GM23338 (cell line): ENCODE data around the gene CD93. TPM values are rescaled to one million over a fixed set of nuclear protein-coding genes. Genes with fewer than 3 reads are reported as not detected.

Experiments used
- ATAC-seq: fragments of 200-7000 bp; cut with Tn5 transposase; 3 replicates; pipeline ENCODE4 v1.9.1; 2020
- DNase-seq: peaks from one replicate; pipeline ENCODE4 v3.0.0-alpha.2; 2015; ENCODE audit warnings: low spot score
- H2AFZ ChIP-seq: fragments of 200-600 bp; sonication (generic); 2 replicates; pipeline ENCODE4 v1.8.0; 2016; ENCODE audit warnings: antibody characterized with exemption, mild to moderate bottlenecking, moderate library complexity
- H3F3A ChIP-seq: fragments of 200-600 bp; sonication (generic); replicated peaks from 2 replicates; pipeline ENCODE4 v1.8.0; 2017; ENCODE audit warnings: antibody characterized with exemption, mixed run types, low read depth
- H3K27ac ChIP-seq: fragments of 200-600 bp; sonication (generic); 2 replicates; pipeline ENCODE4 v1.6.1; 2016; ENCODE audit warnings: low read depth
- H3K27me3 ChIP-seq: fragments of 200-600 bp; sonication (generic); 2 replicates; pipeline ENCODE4 v1.8.0; 2016; ENCODE audit warnings: mild to moderate bottlenecking, mixed run types, moderate library complexity; ENCODE audit not compliant: insufficient read depth
- H3K36me3 ChIP-seq: fragments of 200-600 bp; sonication (generic); 2 replicates; pipeline ENCODE4 v1.8.0; 2016; ENCODE audit warnings: mild to moderate bottlenecking; ENCODE audit not compliant: insufficient read depth
- H3K4me1 ChIP-seq: fragments of 200-600 bp; sonication (generic); 2 replicates; pipeline ENCODE4 v1.8.0; 2016; ENCODE audit warnings: mild to moderate bottlenecking, moderate library complexity; ENCODE audit not compliant: insufficient read depth
- H3K4me2 ChIP-seq: fragments of 200-600 bp; sonication (generic); 2 replicates; pipeline ENCODE4 v1.7.1; 2017; ENCODE audit warnings: mixed run types
- H3K4me3 ChIP-seq: fragments of 200-600 bp; sonication (generic); 2 replicates; pipeline ENCODE4 v1.6.1; 2016; ENCODE audit warnings: mixed run types
- H3K79me2 ChIP-seq: fragments of 200-600 bp; sonication (generic); replicated peaks from 2 replicates; pipeline ENCODE4 v1.8.0; 2017; ENCODE audit warnings: mild to moderate bottlenecking; ENCODE audit not compliant: insufficient read depth
- H3K9me2 ChIP-seq: fragments of 200-600 bp; sonication (generic); 2 replicates; pipeline ENCODE4 v1.8.0; 2017; ENCODE audit not compliant: insufficient read depth
- H4K20me1 ChIP-seq: fragments of 200-600 bp; sonication (generic); replicated peaks from 2 replicates; pipeline ENCODE4 v1.8.0; 2017; ENCODE audit warnings: mild to moderate bottlenecking; ENCODE audit not compliant: insufficient read depth
- H3K27ac Mint-ChIP-seq: 2 replicates; pipeline ENCODE4 v1.8.0; 2020; ENCODE audit warnings: inconsistent platforms, mild to moderate bottlenecking, moderate library complexity, mixed read lengths
- H3K27me3 Mint-ChIP-seq: 3 replicates; pipeline ENCODE4 v1.8.0; 2022; ENCODE audit warnings: low read depth, mild to moderate bottlenecking, moderate library complexity, mixed read lengths, inconsistent platforms; ENCODE audit not compliant: insufficient read depth, poor library complexity
- H3K36me3 Mint-ChIP-seq: 3 replicates; pipeline ENCODE4 v1.8.0; 2021; ENCODE audit warnings: low read depth, mild to moderate bottlenecking, inconsistent platforms, moderate library complexity, mixed read lengths
- H3K4me1 Mint-ChIP-seq: 3 replicates; pipeline ENCODE4 v1.8.0; 2020; ENCODE audit warnings: mild to moderate bottlenecking, inconsistent platforms, mixed read lengths
- H3K4me3 Mint-ChIP-seq: 3 replicates; pipeline ENCODE4 v1.8.0; 2021; ENCODE audit warnings: moderate library complexity, mild to moderate bottlenecking, inconsistent platforms, mixed read lengths
- H3K9me3 Mint-ChIP-seq: 3 replicates; pipeline ENCODE4 v1.8.0; 2020; ENCODE audit warnings: moderate library complexity, mild to moderate bottlenecking, inconsistent platforms, mixed read lengths
- CREB1 ChIP-seq: fragments of 250-450 bp; sonication (Bioruptor Pico); IDR thresholded peaks from 2 replicates; pipeline ENCODE4 v1.5.0; 2020; ENCODE audit warnings: low read depth, mild to moderate bottlenecking, moderate library complexity
- EZH2 ChIP-seq: fragments of 200-600 bp; sonication (generic); IDR thresholded peaks from one replicate; pipeline ENCODE4 v1.8.0; 2017; ENCODE audit warnings: antibody characterized with exemption, mild to moderate bottlenecking, low read depth; ENCODE audit not compliant: unreplicated experiment
- EZH2phosphoT487 ChIP-seq: fragments of 200-600 bp; sonication (generic); IDR thresholded peaks from one replicate; pipeline ENCODE4 v1.8.1; 2018; ENCODE audit warnings: antibody characterized with exemption; ENCODE audit not compliant: unreplicated experiment
- JUNB ChIP-seq: IDR thresholded peaks from one replicate; pipeline ENCODE4 v1.6.1; 2016; ENCODE audit warnings: antibody characterized with exemption; ENCODE audit not compliant: unreplicated experiment
- NANOG ChIP-seq: IDR thresholded peaks from 2 replicates; pipeline ENCODE4 v1.6.1; 2016; ENCODE audit warnings: antibody characterized with exemption, borderline replicate concordance
- POLR2AphosphoS5 ChIP-seq: IDR thresholded peaks from 2 replicates; pipeline ENCODE4 v1.6.1; 2016; ENCODE audit warnings: antibody characterized with exemption, low read depth
- STAT1 ChIP-seq: IDR thresholded peaks from one replicate; pipeline ENCODE4 v1.6.1; 2016; ENCODE audit warnings: antibody characterized with exemption; ENCODE audit not compliant: unreplicated experiment
- ZNF114 ChIP-seq: fragments of 250-450 bp; sonication (Bioruptor Pico); IDR thresholded peaks from 2 replicates; pipeline ENCODE4 v1.5.0; 2020; ENCODE audit warnings: mild to moderate bottlenecking, moderate library complexity
- ZNF331 ChIP-seq: fragments of 250-450 bp; sonication (Bioruptor Pico); IDR thresholded peaks from 2 replicates; pipeline ENCODE4 v1.5.0; 2020; ENCODE audit warnings: low read depth, mild to moderate bottlenecking, moderate library complexity
- polyA plus RNA-seq: library from polyadenylated mRNA; unstranded; fragments of >200 nt; fragmentation: Nextera tagmentation; extraction: Ambion mirVana; gene quantifications from 2 replicates; pipeline ENCODE4 v1.2.1, GENCODE V29; 2016
- total RNA-seq: library from RNA; depleted of rRNA; stranded (reverse); fragments of >200 nt; shearing (Covaris generic); gene quantifications from 2 replicates; pipeline ENCODE4 v1.2.3, GENCODE V29; 2014
- TF ChIP-seq, protein P1 (sequence below): fragments of 250-450 bp; sonication (Bioruptor Pico); IDR thresholded peaks from 2 replicates; pipeline ENCODE4 v1.5.0; 2020; ENCODE audit warnings: mild to moderate bottlenecking, moderate library complexity
- TF ChIP-seq, protein P2 (sequence below), 2 experiments: fragments of 200-600 bp in 1 of 2; sonication (generic) in 1 of 2; conservative IDR thresholded peaks; 2 replicates each; pipeline versions ENCODE4 v1.5.1 to v1.6.1; 2016 to 2017; ENCODE audit warnings: antibody characterized with exemption in 2 of 2, low read depth in 2 of 2, mild to moderate bottlenecking in 2 of 2, moderate library complexity in 1 of 2

CD93 gene
- total and polyA plus RNA-seq, 2 experiments from 2014 or later: 0.03 TPM; not detected in 1

DNA sequence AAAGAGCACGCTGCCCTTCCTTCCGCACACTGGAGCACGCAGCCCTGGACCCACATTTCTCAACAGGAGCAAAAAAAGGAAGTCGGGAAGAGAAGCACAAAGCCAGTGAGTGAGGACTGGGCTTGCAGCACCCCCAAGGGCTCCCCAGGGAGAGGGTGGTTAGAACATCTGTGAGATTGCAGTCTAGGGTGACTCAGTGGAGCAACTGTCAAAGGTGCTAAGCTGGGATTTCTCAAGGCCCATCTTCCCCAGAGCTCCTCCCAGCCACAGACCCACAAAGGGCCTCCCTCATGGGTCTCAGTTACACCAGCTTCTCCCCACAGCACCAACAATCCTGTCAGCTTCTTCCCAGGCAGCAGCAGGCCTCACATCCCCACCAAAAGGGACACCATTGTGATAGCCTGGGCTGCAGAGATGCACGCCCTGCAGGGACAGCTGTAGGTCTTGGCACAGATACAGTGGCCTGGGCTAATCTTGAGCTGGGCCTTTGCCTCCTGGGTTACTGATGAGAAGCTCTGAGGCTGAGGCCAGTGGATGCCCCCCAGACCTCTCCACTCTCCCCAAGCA, 39.6 kb upstream of the CD93 start:
- no peak overlapping the region; the same call in 1 of the 2 replicates for H3K27ac Mint-ChIP-seq
- no peak for ATAC-seq
- H3K4me1 ChIP-seq: no peaks in the 10 kb centered on the region

More for the DNA sequence above, 39.6 kb upstream of the CD93 start:
- Histone ChIP-seq H3K4me2 (no peak overlapping the region), H3K36me3 (no peaks in the 10 kb centered on the region), H3K27me3 (no peaks in the 10 kb centered on the region), H3K4me3 (no peak overlapping the region), H2AFZ (no peak overlapping the region), H4K20me1 (no peaks in the 10 kb centered on the region), H3K79me2 (no peaks in the 10 kb centered on the region), H3F3A (no peaks in the 10 kb centered on the region), H3K27ac (no peak overlapping the region), H3K9me2 (no peaks in the 10 kb centered on the region)
- Mint-ChIP-seq H3K9me3 (no peaks in the 10 kb centered on the region), H3K27me3 (peaks cover 3% of the 10 kb centered on the region), H3K4me3 (no peak overlapping the region), H3K36me3 (no peaks in the 10 kb centered on the region), H3K4me1 (peaks cover 13% of the 10 kb centered on the region)
- TF ChIP-seq JUNB (no peak), CREB1 (CRISPR knock-in tag) (no peak), STAT1 (no peak), ZNF114 (CRISPR knock-in tag) (no peak), EZH2phosphoT487 (no peak), NANOG (no peak), EZH2 (no peak), POLR2AphosphoS5 (no peak), ZNF331 (CRISPR knock-in tag) (no peak)
- TF ChIP-seq, protein P1, sequence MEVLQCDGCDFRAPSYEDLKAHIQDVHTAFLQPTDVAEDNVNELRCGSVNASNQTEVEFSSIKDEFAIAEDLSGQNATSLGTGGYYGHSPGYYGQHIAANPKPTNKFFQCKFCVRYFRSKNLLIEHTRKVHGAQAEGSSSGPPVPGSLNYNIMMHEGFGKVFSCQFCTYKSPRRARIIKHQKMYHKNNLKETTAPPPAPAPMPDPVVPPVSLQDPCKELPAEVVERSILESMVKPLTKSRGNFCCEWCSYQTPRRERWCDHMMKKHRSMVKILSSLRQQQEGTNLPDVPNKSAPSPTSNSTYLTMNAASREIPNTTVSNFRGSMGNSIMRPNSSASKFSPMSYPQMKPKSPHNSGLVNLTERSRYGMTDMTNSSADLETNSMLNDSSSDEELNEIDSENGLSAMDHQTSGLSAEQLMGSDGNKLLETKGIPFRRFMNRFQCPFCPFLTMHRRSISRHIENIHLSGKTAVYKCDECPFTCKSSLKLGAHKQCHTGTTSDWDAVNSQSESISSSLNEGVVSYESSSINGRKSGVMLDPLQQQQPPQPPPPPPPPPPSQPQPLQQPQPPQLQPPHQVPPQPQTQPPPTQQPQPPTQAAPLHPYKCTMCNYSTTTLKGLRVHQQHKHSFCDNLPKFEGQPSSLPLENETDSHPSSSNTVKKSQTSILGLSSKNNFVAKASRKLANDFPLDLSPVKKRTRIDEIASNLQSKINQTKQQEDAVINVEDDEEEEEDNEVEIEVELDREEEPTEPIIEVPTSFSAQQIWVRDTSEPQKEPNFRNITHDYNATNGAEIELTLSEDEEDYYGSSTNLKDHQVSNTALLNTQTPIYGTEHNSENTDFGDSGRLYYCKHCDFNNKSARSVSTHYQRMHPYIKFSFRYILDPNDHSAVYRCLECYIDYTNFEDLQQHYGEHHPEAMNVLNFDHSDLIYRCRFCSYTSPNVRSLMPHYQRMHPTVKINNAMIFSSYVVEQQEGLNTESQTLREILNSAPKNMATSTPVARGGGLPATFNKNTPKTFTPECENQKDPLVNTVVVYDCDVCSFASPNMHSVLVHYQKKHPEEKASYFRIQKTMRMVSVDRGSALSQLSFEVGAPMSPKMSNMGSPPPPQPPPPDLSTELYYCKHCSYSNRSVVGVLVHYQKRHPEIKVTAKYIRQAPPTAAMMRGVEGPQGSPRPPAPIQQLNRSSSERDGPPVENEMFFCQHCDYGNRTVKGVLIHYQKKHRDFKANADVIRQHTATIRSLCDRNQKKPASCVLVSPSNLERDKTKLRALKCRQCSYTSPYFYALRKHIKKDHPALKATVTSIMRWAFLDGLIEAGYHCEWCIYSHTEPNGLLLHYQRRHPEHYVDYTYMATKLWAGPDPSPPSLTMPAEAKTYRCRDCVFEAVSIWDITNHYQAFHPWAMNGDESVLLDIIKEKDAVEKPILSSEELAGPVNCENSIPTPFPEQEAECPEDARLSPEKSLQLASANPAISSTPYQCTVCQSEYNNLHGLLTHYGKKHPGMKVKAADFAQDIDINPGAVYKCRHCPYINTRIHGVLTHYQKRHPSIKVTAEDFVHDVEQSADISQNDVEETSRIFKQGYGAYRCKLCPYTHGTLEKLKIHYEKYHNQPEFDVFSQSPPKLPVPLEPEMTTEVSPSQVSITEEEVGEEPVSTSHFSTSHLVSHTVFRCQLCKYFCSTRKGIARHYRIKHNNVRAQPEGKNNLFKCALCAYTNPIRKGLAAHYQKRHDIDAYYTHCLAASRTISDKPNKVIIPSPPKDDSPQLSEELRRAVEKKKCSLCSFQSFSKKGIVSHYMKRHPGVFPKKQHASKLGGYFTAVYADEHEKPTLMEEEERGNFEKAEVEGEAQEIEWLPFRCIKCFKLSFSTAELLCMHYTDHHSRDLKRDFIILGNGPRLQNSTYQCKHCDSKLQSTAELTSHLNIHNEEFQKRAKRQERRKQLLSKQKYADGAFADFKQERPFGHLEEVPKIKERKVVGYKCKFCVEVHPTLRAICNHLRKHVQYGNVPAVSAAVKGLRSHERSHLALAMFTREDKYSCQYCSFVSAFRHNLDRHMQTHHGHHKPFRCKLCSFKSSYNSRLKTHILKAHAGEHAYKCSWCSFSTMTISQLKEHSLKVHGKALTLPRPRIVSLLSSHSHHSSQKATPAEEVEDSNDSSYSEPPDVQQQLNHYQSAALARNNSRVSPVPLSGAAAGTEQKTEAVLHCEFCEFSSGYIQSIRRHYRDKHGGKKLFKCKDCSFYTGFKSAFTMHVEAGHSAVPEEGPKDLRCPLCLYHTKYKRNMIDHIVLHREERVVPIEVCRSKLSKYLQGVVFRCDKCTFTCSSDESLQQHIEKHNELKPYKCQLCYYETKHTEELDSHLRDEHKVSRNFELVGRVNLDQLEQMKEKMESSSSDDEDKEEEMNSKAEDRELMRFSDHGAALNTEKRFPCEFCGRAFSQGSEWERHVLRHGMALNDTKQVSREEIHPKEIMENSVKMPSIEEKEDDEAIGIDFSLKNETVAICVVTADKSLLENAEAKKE (CRISPR knock-in tag): no peak
- TF ChIP-seq, protein P2, sequence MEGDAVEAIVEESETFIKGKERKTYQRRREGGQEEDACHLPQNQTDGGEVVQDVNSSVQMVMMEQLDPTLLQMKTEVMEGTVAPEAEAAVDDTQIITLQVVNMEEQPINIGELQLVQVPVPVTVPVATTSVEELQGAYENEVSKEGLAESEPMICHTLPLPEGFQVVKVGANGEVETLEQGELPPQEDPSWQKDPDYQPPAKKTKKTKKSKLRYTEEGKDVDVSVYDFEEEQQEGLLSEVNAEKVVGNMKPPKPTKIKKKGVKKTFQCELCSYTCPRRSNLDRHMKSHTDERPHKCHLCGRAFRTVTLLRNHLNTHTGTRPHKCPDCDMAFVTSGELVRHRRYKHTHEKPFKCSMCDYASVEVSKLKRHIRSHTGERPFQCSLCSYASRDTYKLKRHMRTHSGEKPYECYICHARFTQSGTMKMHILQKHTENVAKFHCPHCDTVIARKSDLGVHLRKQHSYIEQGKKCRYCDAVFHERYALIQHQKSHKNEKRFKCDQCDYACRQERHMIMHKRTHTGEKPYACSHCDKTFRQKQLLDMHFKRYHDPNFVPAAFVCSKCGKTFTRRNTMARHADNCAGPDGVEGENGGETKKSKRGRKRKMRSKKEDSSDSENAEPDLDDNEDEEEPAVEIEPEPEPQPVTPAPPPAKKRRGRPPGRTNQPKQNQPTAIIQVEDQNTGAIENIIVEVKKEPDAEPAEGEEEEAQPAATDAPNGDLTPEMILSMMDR (conservative IDR thresholded peaks at IDR 0.05; ENCODE audit: low read depth in 2 of 2): no peak
- no peak for DNase-seq
